NCI-H187 (cell line): ENCODE results near the gene TRABD2B.

Source experiments
- DNase-seq, 2 experiments: peaks; one replicate each; lab custom pipeline; 2025; lab: John Stamatoyannopoulos, UW

The TRABD2B gene

DNA sequence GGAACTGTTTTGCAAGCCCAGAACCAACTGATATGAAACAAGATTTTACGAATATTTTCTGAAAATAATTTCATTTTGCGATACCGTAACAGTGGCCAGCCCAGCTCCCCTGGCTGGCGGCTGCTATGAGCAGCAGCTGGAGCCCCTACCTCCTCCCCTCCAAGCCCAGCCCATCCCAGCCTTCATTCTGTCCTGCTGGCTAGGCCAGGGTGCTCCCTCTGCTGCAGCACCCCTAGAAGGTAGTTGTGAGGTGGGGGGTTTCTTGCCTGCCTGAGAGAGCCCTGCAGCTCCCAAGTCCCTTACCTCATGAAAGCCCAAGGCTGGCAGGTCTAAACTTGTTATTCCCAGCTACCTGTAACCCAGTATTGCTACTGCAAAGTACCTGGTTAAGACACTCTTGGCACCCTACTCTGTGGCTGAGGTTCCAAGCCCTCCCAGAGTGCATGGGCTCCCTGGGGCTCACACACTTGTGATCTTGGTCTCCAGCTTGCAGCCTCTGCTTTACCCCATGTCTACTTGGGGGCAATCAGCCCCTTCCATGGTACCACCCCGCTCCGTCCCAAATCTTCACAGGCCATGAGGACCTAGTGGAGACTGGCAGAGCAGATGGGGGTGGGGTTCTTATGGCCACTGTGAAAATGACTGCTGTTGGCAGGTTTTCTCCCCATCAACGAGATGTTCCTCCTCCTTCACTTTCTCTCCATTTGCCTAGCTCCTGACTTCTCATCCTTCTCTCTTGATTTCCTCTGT is 239.8 kb downstream of the TRABD2B start:
- no peak for DNase-seq

DNA sequence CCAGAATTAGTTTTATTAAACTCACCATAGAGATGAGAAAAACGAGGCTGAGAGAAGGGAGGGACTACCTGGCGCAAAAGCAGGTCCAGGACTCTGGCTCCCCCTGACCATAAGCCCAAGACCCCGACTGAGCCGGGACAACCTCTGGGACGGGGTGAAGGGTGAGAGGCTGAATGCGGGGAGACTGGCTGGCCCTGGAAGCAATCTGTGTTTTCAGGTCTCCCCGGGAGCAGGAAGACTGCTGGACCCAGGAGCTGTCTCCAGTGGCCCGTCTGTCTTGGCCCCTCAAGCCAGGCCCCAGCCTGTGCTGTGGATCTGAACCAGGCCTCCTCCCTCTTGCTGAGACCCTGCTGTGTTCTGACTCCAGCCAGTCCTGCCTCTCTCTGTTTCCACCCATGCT is 240.8 kb downstream of the TRABD2B start:
- no peak for DNase-seq

DNA sequence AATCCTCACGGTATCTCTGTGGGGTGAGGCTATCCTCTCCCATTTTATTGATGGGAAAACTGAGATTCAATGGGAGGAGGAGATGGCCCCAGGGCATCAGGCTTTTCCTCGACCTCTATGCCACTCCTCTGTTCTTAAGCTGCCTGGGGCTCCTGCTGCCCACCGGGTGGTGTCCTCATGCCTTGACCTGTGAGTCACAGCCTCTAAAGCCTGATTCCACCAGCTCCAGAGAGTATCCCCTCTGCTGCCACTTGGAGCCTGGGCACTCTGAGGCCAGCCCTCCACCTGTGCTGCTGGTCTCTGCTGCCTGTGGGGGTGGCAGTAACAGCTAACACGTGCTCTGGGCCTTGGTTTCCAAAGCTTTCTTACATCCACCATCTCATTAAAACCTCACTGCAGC is 241.2 kb downstream of the TRABD2B start:
- DNase-seq, result no peak

DNA sequence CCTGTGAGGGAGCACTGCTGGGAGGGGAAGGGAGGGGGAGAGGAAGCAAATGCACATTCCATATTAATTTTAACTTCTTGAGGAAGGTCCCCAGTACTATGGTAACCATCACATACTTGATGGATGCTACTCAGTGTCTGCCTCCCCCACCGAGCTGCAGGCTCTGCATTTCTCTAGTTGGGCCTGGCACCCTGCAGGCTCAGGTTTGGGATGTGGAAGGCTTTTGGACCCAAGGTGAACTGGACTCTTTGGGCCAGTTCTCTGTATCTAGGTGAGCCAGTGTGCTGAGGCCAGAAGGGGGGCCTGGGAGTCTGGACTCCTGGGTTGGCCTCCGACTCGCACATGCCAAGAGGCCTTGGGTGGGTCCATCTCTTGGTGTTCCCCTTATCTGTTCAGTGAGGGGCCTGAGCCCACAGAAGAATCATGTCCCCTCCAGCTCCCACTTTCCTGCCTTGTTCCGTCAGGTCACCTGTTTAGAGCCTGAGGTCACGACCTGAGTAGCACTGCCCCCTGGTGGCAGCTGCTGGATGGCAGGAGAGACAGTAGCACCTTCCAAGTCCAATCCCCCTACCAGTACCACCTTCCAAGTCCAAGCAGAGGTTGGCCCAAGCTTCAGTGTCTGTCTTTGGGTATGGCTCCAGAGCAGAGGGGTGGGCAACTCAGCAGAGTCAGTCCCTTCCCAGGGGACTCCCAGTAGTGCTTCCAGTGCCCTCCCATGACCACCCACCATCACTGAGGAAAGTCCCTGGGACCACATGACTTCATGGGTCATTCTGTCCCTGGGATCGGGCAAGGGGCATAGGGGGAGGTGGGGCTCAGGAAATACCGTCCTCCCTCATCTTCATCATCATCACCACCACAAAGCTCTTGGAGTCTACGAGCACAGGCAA is 241.8 kb downstream of the TRABD2B start:
- DNase-seq, result peak in 1 of 2 experiments; percentile 1

DNA sequence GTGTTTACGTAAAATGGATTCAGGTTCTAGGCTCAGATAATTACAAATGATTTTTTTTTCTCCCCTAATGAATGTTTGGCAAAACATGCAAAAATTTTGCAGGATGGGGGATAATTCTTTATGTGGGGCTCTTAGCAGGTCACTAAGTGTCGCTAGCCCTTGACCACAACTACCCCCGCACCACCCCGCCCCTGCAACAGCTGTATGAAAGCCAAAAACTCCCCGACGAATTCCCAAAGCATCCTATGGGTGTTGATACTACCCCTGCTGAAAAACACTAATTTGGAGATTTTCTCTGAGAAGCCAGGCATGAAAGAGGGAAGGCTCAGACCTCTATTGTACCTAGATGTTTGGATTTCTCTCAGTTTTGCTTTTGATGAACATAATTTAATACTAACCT is 243.0 kb downstream of the TRABD2B start:
- DNase-seq, result no peak

DNA sequence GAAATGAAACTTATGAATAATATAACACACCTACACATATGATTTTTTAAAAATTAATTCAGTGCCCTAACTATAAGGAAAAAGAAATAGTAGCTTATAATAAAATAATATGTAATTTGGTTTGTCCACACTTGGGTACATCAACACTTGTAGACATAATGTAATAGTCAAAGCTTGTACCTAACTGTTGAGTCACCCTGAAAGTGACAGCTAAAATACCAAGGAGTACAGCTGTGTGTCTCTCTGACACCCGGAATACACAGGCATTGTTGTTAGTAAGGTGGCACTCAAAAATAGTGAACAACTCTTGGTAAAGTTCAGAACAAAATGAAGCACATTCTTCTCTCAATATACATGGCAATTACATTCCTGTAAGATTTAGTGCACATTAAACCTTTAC is 243.4 kb downstream of the TRABD2B start:
- no peak for DNase-seq

DNA sequence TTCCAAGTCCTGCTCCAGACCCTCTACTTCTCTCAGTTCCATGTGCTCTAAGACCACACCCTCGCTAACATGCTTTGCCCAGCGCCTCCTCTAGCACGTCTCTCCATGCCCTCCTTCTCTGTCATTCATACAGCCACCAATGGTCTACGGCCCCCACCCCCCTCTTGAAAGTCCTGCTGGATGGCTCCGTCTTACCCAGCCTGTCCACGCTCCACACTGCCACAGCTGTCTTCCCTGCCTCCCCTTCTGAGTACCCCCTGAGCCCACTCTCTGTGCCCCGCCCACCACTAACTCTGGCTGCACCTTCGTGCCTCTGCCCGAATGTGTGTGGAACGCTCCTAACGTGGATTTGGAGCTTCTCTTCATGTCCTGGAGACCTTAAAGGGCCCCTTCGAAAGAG is 244.6 kb downstream of the TRABD2B start:
- DNase-seq, result no peak

DNA sequence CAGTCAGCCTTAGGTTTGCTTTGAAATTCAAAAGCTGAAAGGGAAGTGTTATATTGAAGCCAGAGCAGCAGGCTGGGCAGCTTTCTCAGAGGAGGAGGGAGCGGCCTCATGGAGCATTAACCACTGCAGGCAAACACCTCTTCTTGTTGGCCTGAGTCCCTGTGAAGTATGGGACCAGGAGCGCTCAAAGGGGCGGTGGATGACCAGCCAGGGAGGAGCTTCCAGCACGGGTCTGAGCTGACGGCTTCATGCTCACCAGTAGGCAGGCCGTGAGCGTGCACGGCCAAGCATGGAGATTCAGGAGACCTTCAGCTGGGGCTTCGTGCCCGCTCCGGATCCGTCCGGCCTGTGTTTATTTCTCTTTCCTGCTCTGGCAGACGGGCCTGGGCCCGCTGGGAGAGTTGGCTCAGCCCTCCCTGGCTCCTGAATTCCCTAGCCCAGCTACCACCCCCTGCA is 245.2 kb downstream of the TRABD2B start:
- DNase-seq, result no peak

DNA sequence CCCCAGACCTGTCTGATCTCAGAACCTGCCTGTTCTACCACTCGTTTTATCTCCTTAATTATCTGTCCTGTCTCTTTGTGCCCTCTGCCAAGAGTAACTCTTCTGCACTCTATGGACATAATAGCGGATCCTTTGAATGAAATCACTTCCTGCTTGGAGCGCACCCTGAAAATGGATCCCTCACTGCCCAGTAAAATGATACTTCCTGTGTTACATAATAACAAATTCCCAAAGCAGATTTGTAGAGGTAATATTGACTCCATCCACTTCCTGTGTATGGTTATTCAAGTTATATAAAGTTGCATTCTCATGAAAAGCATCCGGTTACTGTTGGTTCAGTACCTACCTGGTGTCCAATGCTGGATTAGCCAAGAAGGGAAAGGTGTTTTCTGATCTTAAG is 246.0 kb downstream of the TRABD2B start:
- no peak for DNase-seq

DNA sequence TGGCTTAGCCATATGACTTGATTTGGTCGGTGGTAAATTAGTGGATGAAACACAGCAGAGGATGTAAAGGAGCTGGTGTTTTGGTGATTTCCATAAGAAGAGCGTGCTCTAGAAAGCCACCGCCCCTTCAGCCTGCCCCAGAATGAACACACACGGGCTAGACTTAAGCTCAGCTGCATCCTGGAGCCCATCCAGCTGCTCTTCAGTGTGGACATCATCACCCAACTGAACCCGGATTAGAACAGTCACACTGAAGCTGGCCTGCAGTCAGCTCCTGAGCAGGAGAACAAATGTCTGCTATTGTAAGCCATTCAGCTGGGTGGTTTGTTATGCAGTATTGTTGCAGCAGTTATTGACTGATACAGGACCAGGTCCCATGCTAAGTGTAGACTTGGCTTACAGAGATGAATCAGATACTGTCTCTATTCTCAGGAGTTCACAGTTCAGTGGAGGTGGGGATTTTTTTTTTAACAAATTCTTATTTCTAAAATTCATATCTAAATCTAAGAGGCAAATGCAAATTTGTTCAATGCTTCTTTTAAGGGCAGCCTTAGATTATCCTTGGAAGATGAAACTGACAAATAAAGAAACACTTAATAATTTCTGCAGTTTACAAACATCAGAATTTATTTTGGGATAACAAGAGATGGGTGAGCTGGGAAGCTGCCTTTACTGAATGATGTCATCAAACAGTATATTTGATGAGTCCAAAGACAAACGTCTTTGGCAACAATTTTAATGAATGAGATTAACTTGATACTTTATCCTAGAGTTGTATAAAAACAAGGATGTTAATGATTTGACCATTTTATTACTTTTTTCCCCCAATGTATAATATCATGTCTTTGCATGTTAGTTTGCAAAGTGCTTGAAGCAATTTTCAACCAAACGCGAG is 251.2 kb downstream of the TRABD2B start:
- DNase-seq, result no peak

DNA sequence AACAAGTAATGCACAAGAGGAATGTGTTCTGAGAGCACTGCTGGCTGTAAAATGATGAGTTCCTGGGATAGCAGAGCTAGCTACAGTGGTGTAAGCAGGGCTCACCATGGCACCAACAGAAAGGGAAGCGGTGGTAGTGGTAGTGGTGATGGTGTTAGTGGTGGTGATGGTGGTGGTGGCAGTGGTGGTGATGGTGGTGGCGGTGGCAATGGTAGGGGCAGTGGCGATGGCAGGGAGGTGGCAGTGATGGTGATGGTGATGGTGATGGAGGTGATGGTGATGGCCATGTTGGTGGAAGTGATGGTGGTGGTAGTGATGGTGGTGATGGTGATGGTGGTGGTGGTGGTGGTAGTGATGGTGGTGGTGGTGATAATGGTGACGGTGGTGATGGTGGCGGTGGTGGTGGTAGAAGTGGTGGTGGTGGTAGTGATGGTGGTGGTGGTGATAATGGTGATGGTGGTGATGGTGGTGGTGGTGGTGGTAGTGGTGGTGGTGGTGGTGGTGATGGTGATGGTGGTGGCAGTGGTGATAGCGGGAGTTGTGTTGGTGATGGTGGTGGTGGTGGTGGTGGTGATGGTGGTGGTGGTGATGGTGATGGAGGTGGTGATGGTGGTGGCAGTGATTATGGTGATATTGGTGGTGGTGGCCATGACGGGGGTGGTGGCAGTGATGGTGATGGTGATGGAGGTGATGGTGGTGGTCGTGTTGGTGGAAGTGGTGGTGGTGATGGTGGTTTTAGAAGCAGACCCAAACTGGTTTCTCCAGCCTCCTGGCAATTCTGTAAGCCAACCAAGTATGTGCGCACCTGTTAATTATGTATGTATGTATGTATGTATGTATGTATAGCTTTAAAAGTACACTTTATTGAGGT is 254.1 kb downstream of the TRABD2B start:
- DNase-seq, result no peak

DNA sequence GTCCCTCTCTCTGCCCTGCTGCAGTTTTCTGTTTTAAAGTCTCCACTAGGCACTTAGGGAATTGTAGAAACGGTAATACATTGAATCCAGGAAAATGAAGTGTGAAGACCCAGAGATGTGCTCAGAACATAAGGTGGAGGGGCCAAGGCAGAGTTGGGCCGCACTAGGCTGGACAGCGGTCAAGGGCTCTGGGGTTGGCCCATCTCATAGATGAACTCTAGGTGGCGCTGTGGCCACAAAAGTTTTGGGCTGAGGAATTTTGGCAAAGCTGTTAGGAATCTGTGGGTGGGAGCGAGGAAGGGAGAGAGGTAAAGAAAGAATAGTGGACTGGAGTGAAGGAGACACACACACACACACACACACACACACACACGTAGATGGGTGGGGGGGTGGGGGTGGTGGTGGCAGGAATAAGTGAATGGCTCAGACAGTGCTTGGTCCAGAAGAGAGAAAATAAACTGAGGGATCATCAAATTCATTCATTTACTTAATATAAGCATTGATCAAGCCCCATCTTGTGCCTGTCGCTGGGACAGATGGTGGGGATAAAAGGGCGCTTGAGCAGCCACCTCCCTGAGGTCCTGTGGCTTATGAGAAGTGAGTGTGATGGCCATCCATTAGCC is 258.5 kb downstream of the TRABD2B start:
- peak in 1 of 2 experiments; percentile 17 for DNase-seq

DNA sequence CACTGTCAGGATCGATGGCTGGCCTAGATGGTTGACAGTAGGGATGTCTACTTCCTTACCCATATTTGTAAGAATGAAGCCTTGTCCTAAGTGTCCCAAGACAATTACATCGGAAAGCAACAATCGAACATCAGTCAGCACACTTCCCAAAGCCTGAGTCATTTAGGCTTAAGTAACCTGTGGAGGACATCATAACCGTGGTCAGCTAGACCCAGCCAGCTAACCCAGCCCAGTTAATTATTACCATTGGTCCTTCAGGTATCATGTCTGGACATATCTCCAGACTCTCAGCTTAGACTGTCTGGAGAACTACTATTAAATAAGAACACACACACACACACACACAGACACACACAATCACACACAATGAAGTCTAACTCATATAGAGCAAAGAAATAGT is 264.7 kb downstream of the TRABD2B start:
- DNase-seq, result no peak

DNA sequence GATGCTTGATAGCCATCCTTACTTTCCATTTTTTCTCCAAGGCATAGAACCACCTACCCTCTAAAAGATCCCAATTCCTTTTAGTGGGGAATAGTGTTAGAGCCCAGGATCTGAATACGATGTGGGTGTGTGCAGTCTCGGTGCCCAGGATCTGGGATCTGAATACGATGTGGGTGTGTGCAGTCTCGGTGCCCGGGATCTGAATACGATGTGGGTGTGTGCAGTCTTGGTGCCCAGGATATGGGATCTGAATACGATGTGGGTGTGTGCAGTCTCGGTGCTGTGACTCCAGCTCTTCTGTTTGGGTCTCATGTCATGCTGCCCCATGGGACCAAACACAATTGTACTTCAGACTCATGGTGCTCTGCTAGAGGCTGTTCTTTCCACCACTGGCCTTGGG is 265.5 kb downstream of the TRABD2B start:
- no peak for DNase-seq

DNA sequence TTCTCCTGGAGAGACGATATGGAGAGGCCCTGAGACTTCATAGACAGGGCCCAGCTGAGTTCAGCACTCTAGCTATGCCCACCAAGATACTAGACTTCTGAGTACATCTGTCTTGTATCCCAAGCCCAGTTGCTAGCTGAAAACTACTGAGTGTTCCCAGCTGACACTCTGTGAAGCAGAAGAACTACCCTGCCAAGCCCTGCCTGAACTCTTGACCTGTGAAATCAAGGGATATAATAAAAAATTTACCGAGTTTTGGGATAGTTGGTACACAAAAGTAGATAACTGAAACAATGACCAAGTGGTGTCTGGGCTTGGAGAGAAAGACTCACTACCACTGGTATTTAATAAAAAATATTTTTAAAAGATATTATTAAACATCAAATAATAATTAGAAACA is 267.5 kb downstream of the TRABD2B start:
- DNase-seq, result no peak

DNA sequence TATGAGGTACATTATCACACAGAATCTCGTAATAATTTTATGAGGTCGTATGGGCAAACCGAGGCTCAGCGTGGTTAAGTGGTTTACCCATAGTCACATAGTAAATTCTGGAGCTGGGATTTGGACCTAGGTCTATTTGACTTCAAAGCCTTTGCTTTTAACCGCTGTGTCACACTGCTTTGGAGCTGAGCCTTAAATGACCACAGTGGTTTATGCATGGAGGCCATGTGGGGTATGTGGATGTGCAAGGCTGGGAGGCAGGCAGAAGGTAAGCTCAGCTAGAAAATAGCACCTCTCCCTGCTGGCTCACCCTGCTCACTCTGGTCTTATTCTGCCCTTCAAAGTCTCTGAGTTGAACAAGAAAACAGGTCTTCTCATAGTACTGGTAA is 269.5 kb downstream of the TRABD2B start:
- DNase-seq, result no peak

DNA sequence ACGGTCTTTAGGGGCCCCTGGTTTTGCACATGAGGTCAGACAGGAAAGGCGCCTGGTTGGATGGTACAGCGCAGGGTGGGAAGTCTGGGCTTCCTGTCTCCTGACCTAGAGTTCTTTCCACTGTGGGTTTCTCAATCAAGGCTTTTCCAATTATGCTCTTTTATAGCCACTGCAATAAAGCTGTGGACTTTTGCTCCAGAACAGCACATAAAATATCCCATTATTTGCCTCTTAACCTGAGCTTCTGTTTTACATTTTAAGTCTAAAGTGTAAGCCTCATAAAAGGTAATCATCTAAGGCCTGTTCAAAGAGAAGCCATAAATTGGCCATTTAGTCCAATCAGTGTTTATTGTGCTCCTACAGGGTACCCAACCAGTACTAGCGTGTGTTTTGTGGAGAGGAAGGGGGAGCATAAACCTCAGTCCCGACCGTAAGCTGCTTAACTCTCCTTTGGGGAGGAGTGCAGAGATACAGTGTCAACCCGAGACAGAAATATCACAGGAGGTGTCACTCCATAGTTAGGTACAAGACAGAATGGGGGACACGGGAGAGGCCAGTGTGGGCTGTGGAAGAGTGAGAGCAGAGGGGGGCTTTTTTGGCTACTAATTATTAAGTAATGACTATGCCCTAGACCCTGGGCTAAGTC is 270.0 kb downstream of the TRABD2B start:
- DNase-seq, result no peak

DNA sequence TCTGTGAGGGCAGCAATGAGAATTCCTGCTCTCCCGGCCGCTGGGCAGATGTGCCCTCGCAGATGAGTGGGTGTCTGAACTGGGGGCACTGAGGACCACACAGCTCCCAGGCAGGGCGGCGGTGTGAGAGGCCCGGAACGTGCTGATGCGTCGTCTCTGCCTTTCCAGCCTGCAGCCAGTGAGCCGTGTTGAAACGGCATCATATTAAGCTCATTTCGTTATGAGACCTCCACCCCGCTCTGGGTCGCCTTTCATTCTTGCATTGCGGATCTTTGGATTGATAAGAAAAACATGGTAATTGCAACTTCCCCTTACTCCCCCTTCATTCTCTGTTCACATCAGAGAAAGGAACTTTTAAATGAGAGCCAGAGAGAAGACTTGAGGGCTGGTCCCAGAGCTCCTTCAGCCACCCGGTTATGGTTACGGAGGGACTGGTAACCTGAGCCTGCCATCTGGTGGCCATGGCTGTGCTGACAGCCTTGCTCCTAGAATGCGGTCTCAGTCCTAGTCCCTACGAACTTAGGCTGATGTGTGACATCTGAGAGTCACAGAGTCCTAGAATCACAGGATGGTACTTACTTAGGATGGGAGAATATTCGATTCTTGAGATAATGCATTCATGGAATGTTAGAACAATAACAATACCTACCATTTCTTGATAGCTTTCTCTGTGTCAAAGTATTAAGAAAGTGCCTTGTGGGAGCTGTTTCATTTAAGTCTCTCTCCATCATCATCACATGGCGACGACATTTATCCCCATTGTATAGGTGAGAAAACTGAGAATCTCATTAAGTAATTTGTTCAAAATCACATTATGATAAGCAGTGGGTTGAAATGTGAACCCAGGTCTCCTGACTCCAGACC is 271.0 kb downstream of the TRABD2B start:
- peak; percentile 26 to 50 for DNase-seq

DNA sequence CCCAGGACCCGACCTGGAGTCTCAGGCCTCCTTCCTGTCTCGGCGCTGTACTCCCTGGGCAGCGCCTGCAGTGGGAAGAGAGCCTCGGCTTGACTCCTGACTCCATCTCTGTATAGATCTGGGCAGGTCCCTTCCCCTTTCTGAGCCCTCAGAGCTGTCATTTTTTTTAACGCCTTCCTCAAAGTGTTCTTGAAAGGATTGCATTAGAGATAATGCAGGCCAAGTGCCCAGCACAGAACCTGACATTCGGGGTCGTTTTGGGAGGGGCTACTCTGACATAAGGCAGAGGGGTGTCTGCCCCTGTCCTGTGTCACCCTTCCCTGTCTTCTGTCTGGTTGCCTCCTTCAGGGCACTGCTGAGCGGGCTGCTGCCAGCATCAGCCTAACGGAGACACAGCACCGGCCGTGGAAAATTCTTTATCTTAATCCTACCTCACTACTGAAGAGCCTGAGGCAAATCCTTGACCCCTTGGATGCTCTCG is 271.6 kb downstream of the TRABD2B start:
- no peak for DNase-seq
